ENCODE data around the gene FGF21.

DNA sequence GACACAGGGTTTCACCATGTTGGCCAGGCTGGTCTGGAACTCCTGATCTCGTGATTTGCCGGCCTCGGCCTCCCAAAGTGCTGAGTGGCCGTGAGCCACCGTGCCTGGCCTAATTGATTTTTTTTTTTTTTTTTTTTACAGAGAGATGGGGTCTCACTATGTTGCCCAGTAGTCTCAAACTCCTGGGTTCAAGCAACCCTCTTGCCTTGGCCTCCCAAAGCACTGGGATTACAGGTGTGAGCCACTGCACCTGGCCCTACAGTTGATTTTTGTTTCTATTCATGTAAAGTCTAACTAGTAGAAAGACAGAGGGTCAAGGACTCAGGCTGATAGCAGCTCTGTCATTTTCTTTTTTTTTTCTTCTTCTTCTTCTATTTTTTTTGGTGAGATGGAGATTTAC lies 21.8 kb downstream of the FGF21 start:
- no peak for TF ChIP-seq POLR2AphosphoS5 (IDR thresholded peaks at IDR 0.05; ENCODE audit: borderline replicate concordance, low read depth, low read length)
- TF ChIP-seq EZH2 (IDR thresholded peaks at IDR 0.05), result no peak
- no peak for TF ChIP-seq FOXP2 (optimal IDR thresholded peaks at IDR 0.05; ENCODE audit: control extremely low read depth, extremely low read length, insufficient read depth)

All from SK-N-MC (cell line).